HCT116 (cell line): ENCODE measurements around the gene FAAP100. TPM values are rescaled to one million over a fixed set of nuclear protein-coding genes. Genes with fewer than 3 reads are reported as not detected.
"Not testable (repeated sequence)": the region's sequence is repeated elsewhere in the genome, so short reads cannot be mapped to it uniquely, and the experiment has no call there.

Source experiments
- ATAC-seq: fragments of 200-7000 bp; cut with Tn5 transposase; 2 replicates; pipeline ENCODE4 v1.9.1; 2020; ENCODE audit warnings: mild to moderate bottlenecking, moderate library complexity
- BruUV-seq: library from RNA; stranded (reverse); fragments of 400-500 nt; replicated peaks from 2 replicates; lab custom pipeline; 2021; lab: Mats Ljungman, UMichigan
- CTCF ChIA-PET: fragments of 300-600 bp; sonication (Branson Sonifier 250); formaldehyde crosslinking; loops from one replicate; lab custom pipeline; 2021; ENCODE audit warnings: antibody characterized with exemption; lab: Charles Lee
- POLR2A ChIA-PET: fragments of 300-600, 350-600 bp; sonication (Branson Sonifier 250); formaldehyde crosslinking; loops from one replicate; lab custom pipeline; 2021; ENCODE audit warnings: antibody characterized with exemption; lab: Charles Lee
- RAD21 ChIA-PET, 2 experiments: fragments of 300-600 bp; sonication (Branson Sonifier 250); formaldehyde crosslinking; loops; one replicate each; lab custom pipeline; 2023; ENCODE audit warnings: low total read pairs in 2 of 2; ENCODE audit not compliant: uncharacterized antibody in 2 of 2, unreplicated experiment in 2 of 2, low non-redundant PET in 1 of 2; lab: Charles Lee
- DNase-seq: peaks from one replicate; pipeline ENCODE4 v3.0.0-alpha.2; 2010; ENCODE audit warnings: low read depth, low spot score
- H2AFZ ChIP-seq: fragments of 200-600 bp; shearing (Covaris generic), sonication (generic); 2 replicates; pipeline ENCODE4 v1.6.1; 2017; ENCODE audit warnings: low read depth, mixed run types, mixed read lengths, antibody characterized with exemption, low read length; ENCODE audit not compliant: poor library complexity, severe bottlenecking
- H3K27ac ChIP-seq: 2 replicates; pipeline ENCODE4 v1.5.1; 2012; ENCODE audit warnings: low read depth, low read length
- H3K27me3 ChIP-seq: fragments of 200-600 bp; sonication (generic); 2 replicates; pipeline ENCODE4 v1.6.1; 2016; ENCODE audit warnings: mixed run types, low read length, mixed read lengths; ENCODE audit not compliant: insufficient read depth
- H3K36me3 ChIP-seq, 2 experiments: fragments of 200-500 bp in 1 of 2; fragments of 200-600 bp in 1 of 2; sonication (Bioruptor generic) in 1 of 2; sonication (generic) in 1 of 2; 2 replicates each; pipeline versions ENCODE4 v1.5.1 to v1.6.1; 2014 to 2016; ENCODE audit warnings: low read length in 2 of 2, inconsistent platforms in 1 of 2, mixed read lengths in 1 of 2, mixed run types in 1 of 2; ENCODE audit not compliant: insufficient read depth in 2 of 2, control insufficient read depth in 1 of 2
- H3K4me1 ChIP-seq, 2 experiments: fragments of 200-600 bp in 1 of 2; sonication (generic) in 1 of 2; 2 replicates each; pipeline versions ENCODE4 v1.5.1 to v1.6.1; 2012 to 2017; ENCODE audit warnings: low read length in 2 of 2, inconsistent platforms in 1 of 2, mild to moderate bottlenecking in 1 of 2, mixed read lengths in 1 of 2, mixed run types in 1 of 2, moderate library complexity in 1 of 2; ENCODE audit not compliant: insufficient read depth in 2 of 2, control insufficient read depth in 1 of 2
- H3K4me2 ChIP-seq: fragments of 200-600 bp; sonication (generic); 2 replicates; pipeline ENCODE4 v1.6.1; 2017; ENCODE audit warnings: mixed run types, low read length, mixed read lengths
- H3K4me3 ChIP-seq, 2 experiments: fragments of 200-600 bp in 1 of 2; sonication (generic) in 1 of 2; replicated peaks in 1 of 2; 2 replicates each; pipeline ENCODE4 v1.5.1; 2011 to 2016; ENCODE audit warnings: low read length in 2 of 2, control low read depth in 1 of 2, low read depth in 1 of 2, mild to moderate bottlenecking in 1 of 2, mixed read lengths in 1 of 2, mixed run types in 1 of 2
- H3K79me2 ChIP-seq: fragments of 200-600 bp; sonication (generic); 2 replicates; pipeline ENCODE4 v1.6.1; 2017; ENCODE audit warnings: mild to moderate bottlenecking, mixed run types, low read length, moderate library complexity, mixed read lengths; ENCODE audit not compliant: insufficient read depth
- H3K9ac ChIP-seq: fragments of 200-600 bp; sonication (generic); 2 replicates; pipeline ENCODE4 v1.6.1; 2016; ENCODE audit warnings: low read length, mixed read lengths
- H3K9me2 ChIP-seq: fragments of 200-600 bp; sonication (generic), shearing (Covaris generic); 2 replicates; pipeline ENCODE4 v1.6.1; 2017; ENCODE audit warnings: mixed run types, mild to moderate bottlenecking, moderate library complexity; ENCODE audit not compliant: insufficient read depth
- H3K9me3 ChIP-seq, 2 experiments: fragments of 200-500 bp in 1 of 2; fragments of 200-600 bp in 1 of 2; sonication (Bioruptor generic) in 1 of 2; sonication (generic) in 1 of 2; 2 replicates each; pipeline ENCODE4 v1.6.1; 2014 to 2017; ENCODE audit warnings: low read length in 2 of 2, mixed read lengths in 2 of 2, inconsistent platforms in 1 of 2, low read depth in 1 of 2, mild to moderate bottlenecking in 1 of 2, mixed run types in 1 of 2, moderate library complexity in 1 of 2; ENCODE audit not compliant: control insufficient read depth in 1 of 2, insufficient read depth in 1 of 2
- H4K20me1 ChIP-seq: fragments of 200-600 bp; sonication (generic), shearing (Covaris generic); 2 replicates; pipeline ENCODE4 v1.6.1; 2017; ENCODE audit warnings: mixed run types, mild to moderate bottlenecking, moderate library complexity; ENCODE audit not compliant: insufficient read depth
- CBX3 ChIP-seq: IDR thresholded peaks from 2 replicates; pipeline ENCODE4 v1.6.1; 2012; ENCODE audit warnings: low read depth
- EGR1 ChIP-seq: IDR thresholded peaks from 2 replicates; pipeline ENCODE4 v1.6.1; 2012; ENCODE audit warnings: low read depth
- EZH2 ChIP-seq: fragments of 200-600 bp; sonication (generic); IDR thresholded peaks from 2 replicates; pipeline ENCODE4 v1.6.1; 2017; ENCODE audit warnings: antibody characterized with exemption, mixed run types
- FOSL1 ChIP-seq: IDR thresholded peaks from 2 replicates; pipeline ENCODE4 v1.6.1; 2012; ENCODE audit warnings: low read depth
- JUND ChIP-seq: IDR thresholded peaks from 2 replicates; pipeline ENCODE4 v1.6.1; 2012
- REST ChIP-seq: IDR thresholded peaks from 2 replicates; pipeline ENCODE4 v1.6.1; 2012; ENCODE audit warnings: low read depth
- SIN3A ChIP-seq: IDR thresholded peaks from 2 replicates; pipeline ENCODE4 v1.6.1; 2012; ENCODE audit warnings: low read depth
- intact Hi-C: fragments of 100-400 bp; cut with micrococcal nuclease; formaldehyde crosslinking; loops from 2 replicates; pipeline ENCODE4 v1.10.0; 2022
- total RNA-seq: library from RNA; stranded (reverse); gene quantifications from one replicate; pipeline ENCODE4 v1.2.1, GENCODE V29; 2021; ENCODE audit not compliant: unreplicated experiment
- TF ChIP-seq, protein P1 (sequence below), 3 experiments: fragments of 200-600 bp in 1 of 3; sonication (generic) in 1 of 3; IDR thresholded peaks in 2 of 3; conservative IDR thresholded peaks in 1 of 3; 2 replicates each; pipeline ENCODE4 v1.5.1; 2012 to 2017; ENCODE audit warnings: low read depth in 2 of 3, low read length in 2 of 3, antibody characterized with exemption in 1 of 3, borderline replicate concordance in 1 of 3, control low read depth in 1 of 3, mild to moderate bottlenecking in 1 of 3, mixed read lengths in 1 of 3, mixed run types in 1 of 3, moderate library complexity in 1 of 3; ENCODE audit not compliant: insufficient read depth in 1 of 3

Gene FAAP100
- total RNA-seq, 1 experiment from 2014 or later, result 53.4 TPM

- Histone ChIP-seq H3K4me1 (no peaks in the 10 kb centered on the region), H3K27ac (no peak overlapping the region), H3K9me2 (no peaks in the 10 kb centered on the region), H3K9ac (no peak overlapping the region), H3K4me2 (no peak overlapping the region), H4K20me1 (no peaks in the 10 kb centered on the region), H3K36me3 (peaks cover 71 to 85% of the 10 kb centered on the region in 2 experiments), H2AFZ (no peak overlapping the region), H3K4me3 (no peak overlapping the region), H3K79me2 (peaks cover 42% of the 10 kb centered on the region; the same call in 1 of the 2 replicates), H3K9me3 (no peaks in the 10 kb centered on the region), H3K27me3 (no peaks in the 10 kb centered on the region)
- RAD21 ChIA-PET, result no interaction called here
- CTCF ChIA-PET, result no interaction called here
- no TSS peak for BruUV-seq
- POLR2A ChIA-PET, result no interaction called here
- ATAC-seq (no peak), DNase-seq (no peak)
- no peak for TF ChIP-seq REST
- TF ChIP-seq CBX3, result no peak
- TF ChIP-seq JUND, result no peak
- TF ChIP-seq SIN3A, result no peak
- TF ChIP-seq EGR1, result no peak
- no peak for TF ChIP-seq EZH2
- no peak for TF ChIP-seq FOSL1
- TF ChIP-seq, protein P1, sequence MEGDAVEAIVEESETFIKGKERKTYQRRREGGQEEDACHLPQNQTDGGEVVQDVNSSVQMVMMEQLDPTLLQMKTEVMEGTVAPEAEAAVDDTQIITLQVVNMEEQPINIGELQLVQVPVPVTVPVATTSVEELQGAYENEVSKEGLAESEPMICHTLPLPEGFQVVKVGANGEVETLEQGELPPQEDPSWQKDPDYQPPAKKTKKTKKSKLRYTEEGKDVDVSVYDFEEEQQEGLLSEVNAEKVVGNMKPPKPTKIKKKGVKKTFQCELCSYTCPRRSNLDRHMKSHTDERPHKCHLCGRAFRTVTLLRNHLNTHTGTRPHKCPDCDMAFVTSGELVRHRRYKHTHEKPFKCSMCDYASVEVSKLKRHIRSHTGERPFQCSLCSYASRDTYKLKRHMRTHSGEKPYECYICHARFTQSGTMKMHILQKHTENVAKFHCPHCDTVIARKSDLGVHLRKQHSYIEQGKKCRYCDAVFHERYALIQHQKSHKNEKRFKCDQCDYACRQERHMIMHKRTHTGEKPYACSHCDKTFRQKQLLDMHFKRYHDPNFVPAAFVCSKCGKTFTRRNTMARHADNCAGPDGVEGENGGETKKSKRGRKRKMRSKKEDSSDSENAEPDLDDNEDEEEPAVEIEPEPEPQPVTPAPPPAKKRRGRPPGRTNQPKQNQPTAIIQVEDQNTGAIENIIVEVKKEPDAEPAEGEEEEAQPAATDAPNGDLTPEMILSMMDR (IDR thresholded peaks at IDR 0.05 in 2 of 3, conservative IDR thresholded peaks at IDR 0.05 in 1 of 3; ENCODE audit: borderline replicate concordance in 1 of 3, insufficient read depth in 1 of 3, low read depth in 2 of 3, low read length in 2 of 3), result no peak
- intact Hi-C loops, result no loop called here
Observed at GRCh38 chr17:81586096-81586495, 33.9 kb upstream of the FAAP100 start.

DNA sequence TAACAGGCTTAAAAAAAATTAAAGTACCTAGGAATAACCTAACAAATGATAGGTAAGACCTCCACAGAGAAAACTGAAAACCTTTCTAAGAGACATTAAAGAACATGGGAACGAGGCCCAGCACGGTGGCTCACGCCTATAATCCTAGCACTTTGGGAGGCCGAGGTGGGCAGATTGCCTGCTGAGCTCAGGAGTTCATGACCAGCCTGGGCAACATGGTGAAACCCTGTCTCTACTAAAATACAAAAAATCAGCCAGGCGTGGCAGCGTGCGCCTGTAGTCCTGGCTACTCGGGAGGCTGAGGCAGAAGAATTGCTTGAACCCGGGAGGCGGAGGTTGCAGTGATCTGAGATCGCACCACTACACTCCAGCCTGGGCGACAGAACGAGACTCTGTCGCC, 32.6 kb upstream of the FAAP100 start:
- H2AFZ ChIP-seq, DNase-seq, H3K4me1 ChIP-seq, CTCF ChIA-PET, H4K20me1 ChIP-seq, H3K9ac ChIP-seq, H3K9me3 ChIP-seq, H3K4me3 ChIP-seq, BruUV-seq, POLR2A ChIA-PET, intact Hi-C loops, H3K4me2 ChIP-seq, RAD21 ChIA-PET, ATAC-seq, H3K27me3 ChIP-seq, H3K9me2 ChIP-seq, H3K27ac ChIP-seq: not testable (repeated sequence)
- Histone ChIP-seq H3K36me3 (peaks cover 65 to 78% of the 10 kb centered on the region in 2 experiments), H3K79me2 (peaks cover 42% of the 10 kb centered on the region; the same call in 1 of the 2 replicates)
